ENCODE data around the gene SLC29A2. TPM values are rescaled to one million over a fixed set of nuclear protein-coding genes. Genes with fewer than 3 reads are reported as not detected.

Gene SLC29A2
- total and polyA plus RNA-seq, 12 donors, result 7.8 to 50.6 (median 9.8) TPM

DNA sequence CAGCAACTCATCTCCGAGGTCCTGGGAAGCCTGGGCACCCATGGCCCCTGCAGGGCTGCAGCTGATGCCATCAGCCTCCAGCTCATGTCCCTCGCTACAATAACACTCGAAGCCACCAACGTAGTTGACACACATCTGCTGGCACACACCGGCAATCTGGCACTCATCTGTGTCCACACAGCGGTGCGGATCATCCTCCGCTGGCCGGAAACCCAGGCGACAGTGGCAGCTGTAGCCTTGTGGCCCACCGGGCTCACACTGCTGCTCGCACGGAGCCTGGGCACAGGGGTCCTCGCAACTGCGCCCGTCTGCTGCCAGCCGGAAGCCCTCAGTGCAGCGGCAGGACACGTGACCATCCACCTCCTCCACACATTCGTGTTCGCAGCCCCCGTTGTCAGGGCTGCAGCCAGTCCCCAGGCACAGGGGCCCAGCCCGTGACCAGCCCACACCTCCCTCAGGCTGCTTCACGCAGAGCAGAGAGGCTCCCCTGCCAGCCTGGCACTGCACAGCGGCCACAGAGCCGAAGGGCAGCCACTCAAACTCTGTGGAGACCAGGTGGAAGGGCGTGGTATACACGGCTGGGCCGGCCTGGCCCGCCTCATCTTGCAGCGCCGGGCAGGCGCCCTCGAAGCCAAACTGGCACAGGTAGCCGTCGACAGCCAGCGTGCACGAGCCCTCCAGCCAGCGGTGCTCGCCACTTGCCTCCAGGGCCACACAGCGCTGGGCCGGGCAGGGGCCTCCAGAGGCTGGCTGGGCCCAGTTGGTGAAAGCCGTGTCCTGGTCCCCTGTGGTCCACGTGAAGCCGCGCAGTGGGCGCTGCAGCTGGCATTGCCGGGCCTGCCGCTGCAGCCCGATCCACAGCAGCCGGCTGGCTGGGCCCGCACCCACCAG lies 55.4 kb downstream of the SLC29A2 start:
- ATAC-seq, result no peak
- Histone ChIP-seq H3K36me3 (no peaks in the 10 kb centered on the region), H3K4me1 (peaks cover 15 to 58% (median 41%) of the 10 kb centered on the region in 9 donors), H3K27ac (peak overlapping the region; percentile 77 to 92 (median 86)), H3K27me3 (peaks cover 0 to 6% (median 0%) of the 10 kb centered on the region in 7 donors), H3K4me3 (peak overlapping the region; percentile 25 to 76 (median 60)), H3K9me3 (no peaks in the 10 kb centered on the region)
- WGBS, 2 donors, result 59 to 73% methylated on average over 52 of the region's 52 CpGs
- TF ChIP-seq, protein P1, sequence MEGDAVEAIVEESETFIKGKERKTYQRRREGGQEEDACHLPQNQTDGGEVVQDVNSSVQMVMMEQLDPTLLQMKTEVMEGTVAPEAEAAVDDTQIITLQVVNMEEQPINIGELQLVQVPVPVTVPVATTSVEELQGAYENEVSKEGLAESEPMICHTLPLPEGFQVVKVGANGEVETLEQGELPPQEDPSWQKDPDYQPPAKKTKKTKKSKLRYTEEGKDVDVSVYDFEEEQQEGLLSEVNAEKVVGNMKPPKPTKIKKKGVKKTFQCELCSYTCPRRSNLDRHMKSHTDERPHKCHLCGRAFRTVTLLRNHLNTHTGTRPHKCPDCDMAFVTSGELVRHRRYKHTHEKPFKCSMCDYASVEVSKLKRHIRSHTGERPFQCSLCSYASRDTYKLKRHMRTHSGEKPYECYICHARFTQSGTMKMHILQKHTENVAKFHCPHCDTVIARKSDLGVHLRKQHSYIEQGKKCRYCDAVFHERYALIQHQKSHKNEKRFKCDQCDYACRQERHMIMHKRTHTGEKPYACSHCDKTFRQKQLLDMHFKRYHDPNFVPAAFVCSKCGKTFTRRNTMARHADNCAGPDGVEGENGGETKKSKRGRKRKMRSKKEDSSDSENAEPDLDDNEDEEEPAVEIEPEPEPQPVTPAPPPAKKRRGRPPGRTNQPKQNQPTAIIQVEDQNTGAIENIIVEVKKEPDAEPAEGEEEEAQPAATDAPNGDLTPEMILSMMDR (IDR thresholded peaks at IDR 0.05), result no peak
- intact Hi-C loops (cut with DNase I), result loop anchor here in 1 of 10 donors (10.0 kb wide), 1 partner anchor 69 kb away; no protein-coding TSS in a partner anchor
- DNase-seq, result no peak

DNA sequence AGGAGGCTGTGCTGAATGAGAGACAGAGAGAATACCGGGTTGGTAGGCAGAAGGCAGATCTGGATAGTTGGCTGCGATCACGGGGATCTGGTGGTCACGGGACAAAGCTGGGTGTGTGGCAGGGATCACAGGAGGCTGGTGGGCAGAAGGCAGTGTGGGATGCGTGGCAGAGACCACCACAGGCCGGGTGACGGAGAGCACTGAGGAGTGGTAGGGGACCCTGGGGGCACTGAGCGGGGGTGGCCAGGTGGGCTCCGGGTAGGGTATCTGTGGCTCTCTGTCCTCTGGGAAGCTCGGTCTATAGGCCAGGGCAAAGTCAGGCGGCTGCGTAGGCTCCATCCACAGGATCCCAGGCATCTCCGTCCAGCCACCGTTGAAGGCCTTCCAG lies 56.1 kb downstream of the SLC29A2 start:
- Histone ChIP-seq H3K27ac (peak overlapping the region in 8 of 10 donors; percentile 77 to 92 (median 86)), H3K9me3 (no peaks in the 10 kb centered on the region), H3K4me1 (peaks cover 15 to 58% (median 41%) of the 10 kb centered on the region in 9 donors), H3K4me3 (peak overlapping the region in 9 of 10 donors; percentile 46 to 76 (median 60)), H3K27me3 (peaks cover 0 to 6% (median 0%) of the 10 kb centered on the region in 7 donors), H3K36me3 (no peaks in the 10 kb centered on the region)
- intact Hi-C loops (cut with DNase I), result loop anchor here in 1 of 10 donors (10.0 kb wide), 1 partner anchor 69 kb away; no protein-coding TSS in a partner anchor
- DNase-seq (no peak), ATAC-seq (no peak)
- TF ChIP-seq, protein P1 (IDR thresholded peaks at IDR 0.05), result no peak
- 73 to 82% methylated on average over 14 of the region's 14 CpGs for WGBS, 2 donors

DNA sequence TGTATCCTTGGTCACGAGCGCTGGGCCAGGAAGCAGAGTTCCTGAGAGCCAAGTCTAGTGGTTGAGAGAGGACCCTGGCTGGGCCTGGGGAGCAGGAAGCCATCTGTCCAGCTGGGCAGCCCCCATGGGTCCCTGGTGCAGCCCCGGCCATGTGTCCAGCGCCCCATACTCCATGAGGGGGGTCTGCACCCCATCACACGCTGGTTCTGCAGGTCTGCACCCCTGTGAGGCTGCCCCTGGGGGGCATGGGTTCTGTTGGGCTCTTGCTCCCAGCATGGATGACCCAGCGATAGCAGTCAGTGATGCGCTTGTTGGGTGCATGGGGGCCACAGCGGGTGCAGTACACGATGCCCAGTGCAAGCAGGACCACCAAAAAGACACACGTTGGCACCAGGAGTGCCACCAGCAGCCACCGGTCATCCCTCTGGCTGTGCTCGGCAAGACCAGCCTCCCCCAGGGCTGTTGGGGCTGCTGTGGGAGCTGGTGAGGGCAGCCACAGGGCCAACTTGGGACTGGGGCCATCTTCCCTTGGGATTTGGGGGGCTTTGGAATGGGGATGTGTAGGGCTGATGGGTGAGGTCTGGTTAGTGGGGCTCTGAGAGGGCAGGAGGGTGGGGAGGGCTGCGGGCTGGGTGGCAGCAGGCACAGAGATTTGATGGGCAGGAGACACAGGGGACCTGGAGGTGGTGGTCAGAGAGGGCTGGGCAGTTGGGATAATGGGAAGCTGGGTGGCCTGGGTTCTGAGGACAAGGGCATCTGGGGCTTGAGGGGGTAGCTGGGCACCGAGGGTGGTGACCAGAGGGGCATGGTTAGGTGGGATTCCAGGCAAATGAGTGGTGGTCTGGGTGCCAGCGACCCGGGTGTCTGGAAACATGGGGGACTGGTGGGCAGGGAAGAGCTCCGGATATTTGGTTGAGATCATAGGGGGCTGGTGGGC lies 56.7 kb downstream of the SLC29A2 start:
- DNase-seq (no peak), ATAC-seq (no peak)
- TF ChIP-seq, protein P1 (IDR thresholded peaks at IDR 0.05), result no peak
- H3K27ac ChIP-seq, result peak overlapping the region in 8 of 10 donors; percentile 83 to 94 (median 88)
- peaks cover 0 to 6% (median 0%) of the 10 kb centered on the region in 7 donors for H3K27me3 ChIP-seq
- peak overlapping the region in 9 of 10 donors; percentile 46 to 76 (median 60) for H3K4me3 ChIP-seq
- intact Hi-C loops (cut with DNase I), result loop anchor here in 8 of 10 donors (5.0 to 10.0 kb wide), 3 partner anchors 32 to 72 kb away; partner anchors contain the start of genes B4GAT1 (in 2 of the 8) and BRMS1 (in 2 of the 8)
- no peaks in the 10 kb centered on the region for H3K9me3 ChIP-seq
- 75 to 82% methylated on average over 17 of the region's 17 CpGs for WGBS, 2 donors
- no peaks in the 10 kb centered on the region for H3K36me3 ChIP-seq
- H3K4me1 ChIP-seq, result peaks cover 15 to 58% (median 41%) of the 10 kb centered on the region in 9 donors
